H9 (cell line): ENCODE results near the gene ELF2. TPM values are rescaled to one million over a fixed set of nuclear protein-coding genes. Genes with fewer than 3 reads are reported as not detected.

Source experiments
- DNase-seq: peaks from one replicate; pipeline ENCODE4 v3.0.0-alpha.2; 2017
- H2AFZ ChIP-seq: one replicate; pipeline ENCODE4 v1.6.1; 2013; ENCODE audit warnings: mild to moderate bottlenecking, low read length, control low read depth, moderate library complexity
- H2AK5ac ChIP-seq: 2 replicates; pipeline ENCODE4 v1.6.1; 2013; ENCODE audit warnings: low read length, control low read depth, mixed read lengths; ENCODE audit not compliant: insufficient read length
- H2BK120ac ChIP-seq: one replicate; pipeline ENCODE4 v1.6.1; 2013; ENCODE audit warnings: low read depth, mild to moderate bottlenecking, low read length, control low read depth, inconsistent platforms; ENCODE audit not compliant: poor library complexity, severe bottlenecking
- H2BK12ac ChIP-seq: 2 replicates; pipeline ENCODE4 v1.6.1; 2013; ENCODE audit warnings: low read length, control low read depth, mixed read lengths, low read depth; ENCODE audit not compliant: insufficient read length
- H2BK15ac ChIP-seq: 2 replicates; pipeline ENCODE4 v1.6.1; 2013; ENCODE audit warnings: low read depth, low read length, control low read depth
- H2BK20ac ChIP-seq: one replicate; pipeline ENCODE4 v1.6.1; 2013; ENCODE audit warnings: low read depth, mild to moderate bottlenecking, low read length, control low read depth, inconsistent platforms; ENCODE audit not compliant: poor library complexity, severe bottlenecking
- H2BK5ac ChIP-seq: 2 replicates; pipeline ENCODE4 v1.6.1; 2013; ENCODE audit warnings: low read length, control low read depth, mixed read lengths; ENCODE audit not compliant: insufficient read length
- H3K14ac ChIP-seq: 2 replicates; pipeline ENCODE4 v1.6.1; 2013; ENCODE audit warnings: low read length, control low read depth; ENCODE audit not compliant: insufficient read depth
- H3K18ac ChIP-seq: 2 replicates; pipeline ENCODE4 v1.6.1; 2013; ENCODE audit warnings: low read depth, mild to moderate bottlenecking, mixed read lengths, low read length, control low read depth; ENCODE audit not compliant: insufficient read length
- H3K23ac ChIP-seq: 2 replicates; pipeline ENCODE4 v1.6.1; 2013; ENCODE audit warnings: low read length, control low read depth, mixed read lengths, low read depth; ENCODE audit not compliant: insufficient read length
- H3K23me2 ChIP-seq: 2 replicates; pipeline ENCODE4 v1.6.1; 2013; ENCODE audit warnings: low read depth, mild to moderate bottlenecking, mixed read lengths, low read length, control low read depth; ENCODE audit not compliant: insufficient read length, poor library complexity, severe bottlenecking
- H3K27ac ChIP-seq: 2 replicates; pipeline ENCODE4 v1.5.1; 2013; ENCODE audit warnings: low read length, control low read depth, mixed read lengths, low read depth; ENCODE audit not compliant: insufficient read length
- H3K27me3 ChIP-seq: 2 replicates; pipeline ENCODE4 v1.6.1; 2013; ENCODE audit warnings: low read length, control low read depth, inconsistent platforms; ENCODE audit not compliant: insufficient read depth
- H3K4ac ChIP-seq: 2 replicates; pipeline ENCODE4 v1.6.1; 2013; ENCODE audit warnings: low read depth, mild to moderate bottlenecking, control low read depth, inconsistent platforms, low read length, moderate library complexity
- H3K4me1 ChIP-seq: 2 replicates; pipeline ENCODE4 v1.6.1; 2013; ENCODE audit warnings: low read length, control low read depth, inconsistent platforms; ENCODE audit not compliant: insufficient read depth
- H3K4me2 ChIP-seq: 2 replicates; pipeline ENCODE4 v1.6.1; 2013; ENCODE audit warnings: low read length, control low read depth, mixed read lengths; ENCODE audit not compliant: insufficient read length, insufficient read depth
- H3K56ac ChIP-seq: 2 replicates; pipeline ENCODE4 v1.6.1; 2013; ENCODE audit warnings: low read depth, mild to moderate bottlenecking, mixed read lengths, low read length, control low read depth; ENCODE audit not compliant: insufficient read length
- H3K79me1 ChIP-seq: 2 replicates; pipeline ENCODE4 v1.6.1; 2013; ENCODE audit warnings: low read depth, mild to moderate bottlenecking, moderate library complexity, low read length, control low read depth, inconsistent platforms; ENCODE audit not compliant: insufficient read depth, poor library complexity, severe bottlenecking
- H3K79me2 ChIP-seq: 2 replicates; pipeline ENCODE4 v1.6.1; 2013; ENCODE audit warnings: low read length, control low read depth, inconsistent platforms; ENCODE audit not compliant: insufficient read depth
- H3K9ac ChIP-seq: 2 replicates; pipeline ENCODE4 v1.6.1; 2013; ENCODE audit warnings: low read length, control low read depth, mixed read lengths; ENCODE audit not compliant: insufficient read length; ENCODE audit errors: extremely low read depth
- H3K9me3 ChIP-seq: one replicate; pipeline ENCODE4 v1.6.1; 2013; ENCODE audit warnings: low read depth, low read length, inconsistent platforms; ENCODE audit not compliant: control insufficient read depth
- H3T11ph ChIP-seq: one replicate; pipeline ENCODE4 v1.6.1; 2013; ENCODE audit warnings: mild to moderate bottlenecking, low read length, control low read depth, inconsistent platforms
- H4K20me1 ChIP-seq: one replicate; pipeline ENCODE4 v1.6.1; 2013; ENCODE audit not compliant: control insufficient read depth, insufficient read length, insufficient read depth
- H4K5ac ChIP-seq: 2 replicates; pipeline ENCODE4 v1.6.1; 2013; ENCODE audit warnings: low read depth, mild to moderate bottlenecking, mixed read lengths, low read length, control low read depth; ENCODE audit not compliant: insufficient read length
- H4K8ac ChIP-seq: replicated peaks from 2 replicates; pipeline ENCODE4 v1.6.1; 2013; ENCODE audit warnings: low read length, control low read depth, mixed read lengths, low read depth; ENCODE audit not compliant: insufficient read length
- H4K91ac ChIP-seq: 2 replicates; pipeline ENCODE4 v1.6.1; 2013; ENCODE audit warnings: low read depth, mild to moderate bottlenecking, moderate library complexity, mixed read lengths, low read length, control low read depth; ENCODE audit not compliant: insufficient read length
- H3K27ac Mint-ChIP-seq, 3 experiments: 2 replicates in 2 of 3; 3 replicates in 1 of 3; pipeline ENCODE4 v1.8.0; 2020 to 2021; ENCODE audit warnings: mixed read lengths in 3 of 3, mild to moderate bottlenecking in 1 of 3, moderate library complexity in 1 of 3
- H3K27me3 Mint-ChIP-seq: 2 replicates; pipeline ENCODE4 v1.8.0; 2021; ENCODE audit warnings: low read depth, mild to moderate bottlenecking, moderate library complexity, mixed read lengths
- H3K36me3 Mint-ChIP-seq, 3 experiments: 2 replicates in 2 of 3; 3 replicates in 1 of 3; pipeline ENCODE4 v1.8.0; 2020 to 2021; ENCODE audit warnings: low read depth in 3 of 3, mixed read lengths in 3 of 3; ENCODE audit not compliant: insufficient read depth in 1 of 3
- H3K4me1 Mint-ChIP-seq, 2 experiments: 2 replicates each; pipeline ENCODE4 v1.8.0; 2020; ENCODE audit warnings: mixed read lengths in 2 of 2
- H3K4me3 Mint-ChIP-seq, 2 experiments: 2 replicates in 1 of 2; 3 replicates in 1 of 2; pipeline ENCODE4 v1.8.0; 2020 to 2021; ENCODE audit warnings: mild to moderate bottlenecking in 2 of 2, mixed read lengths in 2 of 2, moderate library complexity in 1 of 2
- H3K9me3 Mint-ChIP-seq, 2 experiments: 2 replicates in 1 of 2; 3 replicates in 1 of 2; pipeline ENCODE4 v1.8.0; 2020; ENCODE audit warnings: mild to moderate bottlenecking in 2 of 2, mixed read lengths in 2 of 2, moderate library complexity in 1 of 2
- WGBS: extraction: QIAGEN DNeasy Blood & Tissue Kit; methylation state at CpG from one replicate; pipeline ENCODE4 v1.1.7; 2013; ENCODE audit warnings: missing lambda C conversion rate, low lambda C conversion rate, mixed read lengths; ENCODE audit not compliant: insufficient read length; ENCODE audit errors: extremely low coverage; 5-methylcytosine and 5-hydroxymethylcytosine counted together
- total RNA-seq: library from RNA; stranded (reverse); gene quantifications from 2 replicates; pipeline ENCODE4 v1.2.1, GENCODE V29; 2021
- TF ChIP-seq, protein P1 (sequence below): fragments of 200-600 bp; sonication (generic); conservative IDR thresholded peaks from 3 replicates; pipeline ENCODE4 v1.8.0; 2021; ENCODE audit warnings: antibody characterized with exemption, mild to moderate bottlenecking

The ELF2 gene
- total RNA-seq, 1 experiment from 2014 or later: 49.6 TPM

DNA sequence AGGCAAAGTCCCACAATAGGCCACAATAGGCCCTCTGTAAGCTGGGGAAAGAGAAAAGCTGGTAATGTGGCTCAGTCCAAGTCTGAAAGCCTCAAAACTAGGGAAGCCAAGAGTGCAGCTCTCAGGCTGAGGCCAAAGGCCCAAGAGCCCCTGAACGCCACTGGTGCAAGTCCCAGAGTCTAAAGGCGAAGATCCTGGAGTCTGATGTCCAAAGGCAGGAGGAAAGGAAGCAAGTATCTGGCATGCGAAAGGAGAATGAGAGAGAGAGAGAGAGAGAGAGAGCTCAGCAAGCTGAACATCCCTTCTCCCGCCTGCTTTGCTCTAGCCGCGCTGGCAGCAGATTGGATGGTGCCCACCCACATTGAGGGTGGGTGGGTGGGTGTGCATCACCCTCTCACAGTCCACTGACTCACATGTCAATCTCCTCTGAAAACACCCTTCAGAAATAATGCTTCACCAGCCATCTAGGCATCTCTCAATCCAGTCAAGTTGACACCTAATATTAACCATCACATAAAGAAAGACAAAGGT is 30.9 kb upstream of the ELF2 start:
- no peak overlapping the region for H2BK5ac ChIP-seq

More for the DNA sequence above, 30.9 kb upstream of the ELF2 start:
- H3K27me3 Mint-ChIP-seq: no peaks in the 10 kb centered on the region
- H2BK20ac ChIP-seq: no peak overlapping the region
- no peak overlapping the region for H3K4me2 ChIP-seq
- no peak overlapping the region for H2BK12ac ChIP-seq
- no peak overlapping the region for H3K4ac ChIP-seq
- no peaks in the 10 kb centered on the region for H3K23me2 ChIP-seq
- H3K4me1 ChIP-seq: no peaks in the 10 kb centered on the region; the same call in 1 of the 2 replicates
- no peaks in the 10 kb centered on the region for H3K79me1 ChIP-seq
- H3K14ac ChIP-seq: no peak overlapping the region; the same call in 1 of the 2 replicates
- H2AK5ac ChIP-seq: no peak overlapping the region
- H3K79me2 ChIP-seq: no peaks in the 10 kb centered on the region
- no peak overlapping the region for H4K5ac ChIP-seq
- no peak overlapping the region for H3K18ac ChIP-seq
- no peak overlapping the region for H4K91ac ChIP-seq
- peaks cover 3 to 8% of the 10 kb centered on the region in 2 experiments for H3K4me1 Mint-ChIP-seq
- H3K23ac ChIP-seq: no peak overlapping the region
- no peak overlapping the region for H3K9ac ChIP-seq
- no peak overlapping the region for H3T11ph ChIP-seq
- H3K27ac ChIP-seq: no peak overlapping the region
- DNase-seq: no peak
- H3K27ac Mint-ChIP-seq: peak overlapping the region in 2 of 3 experiments; percentile 41 to 89; a peak in 3 of 7 replicates
- H4K8ac ChIP-seq: no peak overlapping the region
- no peaks in the 10 kb centered on the region for H4K20me1 ChIP-seq
- WGBS: no CpG with 5 or more reads among the region's 6 CpGs
- TF ChIP-seq, protein P1, sequence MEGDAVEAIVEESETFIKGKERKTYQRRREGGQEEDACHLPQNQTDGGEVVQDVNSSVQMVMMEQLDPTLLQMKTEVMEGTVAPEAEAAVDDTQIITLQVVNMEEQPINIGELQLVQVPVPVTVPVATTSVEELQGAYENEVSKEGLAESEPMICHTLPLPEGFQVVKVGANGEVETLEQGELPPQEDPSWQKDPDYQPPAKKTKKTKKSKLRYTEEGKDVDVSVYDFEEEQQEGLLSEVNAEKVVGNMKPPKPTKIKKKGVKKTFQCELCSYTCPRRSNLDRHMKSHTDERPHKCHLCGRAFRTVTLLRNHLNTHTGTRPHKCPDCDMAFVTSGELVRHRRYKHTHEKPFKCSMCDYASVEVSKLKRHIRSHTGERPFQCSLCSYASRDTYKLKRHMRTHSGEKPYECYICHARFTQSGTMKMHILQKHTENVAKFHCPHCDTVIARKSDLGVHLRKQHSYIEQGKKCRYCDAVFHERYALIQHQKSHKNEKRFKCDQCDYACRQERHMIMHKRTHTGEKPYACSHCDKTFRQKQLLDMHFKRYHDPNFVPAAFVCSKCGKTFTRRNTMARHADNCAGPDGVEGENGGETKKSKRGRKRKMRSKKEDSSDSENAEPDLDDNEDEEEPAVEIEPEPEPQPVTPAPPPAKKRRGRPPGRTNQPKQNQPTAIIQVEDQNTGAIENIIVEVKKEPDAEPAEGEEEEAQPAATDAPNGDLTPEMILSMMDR: no peak
- H2BK15ac ChIP-seq: no peak overlapping the region
- no peaks in the 10 kb centered on the region for H3K9me3 ChIP-seq
- H3K4me3 Mint-ChIP-seq: no peak overlapping the region
- H3K56ac ChIP-seq: no peak overlapping the region
- no peak overlapping the region for H2AFZ ChIP-seq
- H2BK120ac ChIP-seq: no peak overlapping the region
- no peaks in the 10 kb centered on the region for H3K9me3 Mint-ChIP-seq
- H3K27me3 ChIP-seq: no peaks in the 10 kb centered on the region
- no peaks in the 10 kb centered on the region for H3K36me3 Mint-ChIP-seq
